Immature natural killer cell (primary cell): ENCODE results near the gene PLEKHG4B. TPM values are rescaled to one million over a fixed set of nuclear protein-coding genes. Genes with fewer than 3 reads are reported as not detected.

ENCODE experiments used
- polyA plus RNA-seq, 3 donors: library from polyadenylated mRNA; unstranded; fragments of 300-500 nt; fragmentation: Illumina TruSeq; gene quantifications; one replicate each; pipeline ENCODE4 v1.2.3, GENCODE V29; 2021

Gene PLEKHG4B
- polyA plus RNA-seq, 3 donors from 2014 or later, result not detected

Other genes with a start within 250 kb of the PLEKHG4B start
- not detected for gene LRRC14B, start 99.3 kb downstream of the PLEKHG4B start, polyA plus RNA-seq
- 1 to 10 TPM; 2.4 to 3.8 (median 3.6) TPM for gene CCDC127, start 126.0 kb downstream of the PLEKHG4B start, polyA plus RNA-seq
- 100 to 1,000 TPM; 140 to 224 (median 208) TPM for gene SDHA, start 126.2 kb downstream of the PLEKHG4B start, polyA plus RNA-seq
- 100 to 1,000 TPM; 209 to 392 (median 236) TPM for gene PDCD6, start 179.5 kb downstream of the PLEKHG4B start, polyA plus RNA-seq
- under 1 TPM in 1 of 3 donors, not detected in 2; 0.16 TPM for gene AHRR, start 229.5 kb downstream of the PLEKHG4B start, polyA plus RNA-seq